Measurements from ENCODE around the gene LNX2.
A peak's percentile ranks its signal among the peaks of the same experiment; 100 is the strongest.

LNX2 gene

DNA sequence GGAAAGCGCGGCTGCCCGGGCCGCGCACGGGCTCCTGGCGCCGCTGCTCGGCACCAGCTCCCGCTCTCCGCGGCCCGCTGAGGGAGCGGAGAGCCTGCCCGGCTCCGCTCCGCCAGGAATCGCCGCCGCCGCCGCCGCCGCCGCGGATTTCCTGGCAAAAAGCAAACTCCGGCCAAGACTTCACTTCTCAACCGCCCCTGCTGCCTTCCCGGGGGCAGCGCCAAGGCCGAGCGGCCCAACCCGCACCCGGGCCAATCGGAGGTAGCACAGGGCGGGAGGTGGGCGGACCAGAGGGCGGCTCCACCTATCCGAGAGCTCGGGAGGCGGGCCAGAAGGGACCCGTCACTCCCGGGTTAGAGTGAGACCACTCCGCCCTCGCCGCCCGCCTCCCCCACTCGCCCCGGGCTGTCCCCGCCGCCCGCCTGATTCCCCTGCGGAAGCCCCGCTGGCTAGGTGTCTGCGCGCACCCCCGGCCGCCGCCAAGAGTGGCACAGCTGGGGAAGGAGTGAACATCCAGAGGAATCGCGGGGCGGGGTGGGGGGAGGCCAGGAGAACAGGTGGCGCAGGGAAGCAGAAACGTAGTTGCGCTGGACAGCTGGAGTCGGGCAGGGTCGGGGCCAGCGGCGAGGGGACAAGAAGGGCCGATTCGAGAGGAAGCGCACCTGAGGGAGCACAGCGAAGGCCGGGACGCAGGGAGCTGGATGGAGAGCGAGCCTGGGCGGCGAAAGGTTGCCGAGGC, at the start of gene LNX2:
Gene LNX2, minus strand, starts transcription at position 153 of the 739 bp plus-strand sequence. CDS start 38,826 bp downstream, outside the sequence.
- Mint-ChIP-seq H3K36me3 (ENCODE audit: low read depth) (peaks cover 41% of the 10 kb centered on the region), H3K27ac (peak within 1 kb of the TSS; percentile 87), H3K4me1 (ENCODE audit: low read depth) (peaks cover 65% of the 10 kb centered on the region)

DNA sequence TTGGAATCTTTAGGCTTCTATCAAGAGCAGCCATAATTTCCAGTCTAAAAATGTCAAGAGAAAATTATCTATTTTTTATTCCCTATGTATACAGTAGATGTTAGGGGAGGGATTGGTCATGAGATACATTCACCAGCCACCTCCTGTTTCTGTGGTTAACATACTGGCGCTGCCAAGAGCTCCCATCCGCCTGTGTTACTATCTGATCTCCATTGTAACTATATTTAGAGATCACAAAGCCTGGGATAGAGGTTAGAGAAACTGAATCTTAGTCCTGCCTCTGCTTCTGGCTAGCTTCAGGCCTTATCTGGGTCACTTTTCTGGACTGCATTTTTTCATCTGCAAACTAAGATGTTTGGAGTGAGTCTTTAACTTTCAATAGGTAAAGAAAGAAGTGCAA, 47.6 kb upstream of the LNX2 start:
- Mint-ChIP-seq H3K4me1 (ENCODE audit: low read depth) (no peaks in the 10 kb centered on the region), H3K4me3 (no peak overlapping the region), H3K9me3 (no peaks in the 10 kb centered on the region), H3K27ac (no peak overlapping the region), H3K27me3 (no peaks in the 10 kb centered on the region), H3K36me3 (ENCODE audit: low read depth) (peaks cover 23% of the 10 kb centered on the region)
- intact Hi-C loops (cut with micrococcal nuclease) = no loop called here

More for the DNA sequence above, at the start of gene LNX2:
- intact Hi-C loops (cut with micrococcal nuclease) = loop anchor here (2.0 to 5.0 kb wide), 2 partner anchors 196 to 1037 kb away; partner anchors contain the start of genes GTF3A and POMP
- Mint-ChIP-seq H3K9me3 (no peaks in the 10 kb centered on the region), H3K27me3 (no peaks in the 10 kb centered on the region), H3K4me3 (peak within 1 kb of the TSS; percentile 86)

DNA sequence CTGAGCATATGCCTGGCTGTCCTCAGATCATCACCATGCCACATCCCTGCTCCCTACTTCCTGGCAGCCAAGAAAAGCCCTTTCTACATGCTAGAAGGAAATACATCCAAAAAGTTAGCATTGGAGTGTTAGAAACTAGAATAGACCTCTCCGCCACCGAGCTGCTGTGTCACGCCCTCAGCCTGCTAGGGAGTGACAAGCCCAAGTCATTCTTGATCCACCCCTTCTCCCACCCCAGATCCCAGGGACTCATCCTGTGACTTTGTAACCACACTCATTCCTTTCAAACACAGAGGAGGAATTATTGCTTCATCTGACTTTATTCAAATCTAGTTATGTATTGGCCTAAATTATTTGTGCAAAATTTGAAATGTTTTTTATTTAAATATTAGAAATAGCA, 46.6 kb upstream of the LNX2 start:
- peaks cover 23% of the 10 kb centered on the region for H3K36me3 Mint-ChIP-seq (ENCODE audit: low read depth)
- H3K4me1 Mint-ChIP-seq (ENCODE audit: low read depth) = no peaks in the 10 kb centered on the region
- no peaks in the 10 kb centered on the region for H3K27me3 Mint-ChIP-seq
- intact Hi-C loops (cut with micrococcal nuclease) = no loop called here
- no peak overlapping the region for H3K4me3 Mint-ChIP-seq
- H3K27ac Mint-ChIP-seq = no peak overlapping the region
- no peaks in the 10 kb centered on the region for H3K9me3 Mint-ChIP-seq

DNA sequence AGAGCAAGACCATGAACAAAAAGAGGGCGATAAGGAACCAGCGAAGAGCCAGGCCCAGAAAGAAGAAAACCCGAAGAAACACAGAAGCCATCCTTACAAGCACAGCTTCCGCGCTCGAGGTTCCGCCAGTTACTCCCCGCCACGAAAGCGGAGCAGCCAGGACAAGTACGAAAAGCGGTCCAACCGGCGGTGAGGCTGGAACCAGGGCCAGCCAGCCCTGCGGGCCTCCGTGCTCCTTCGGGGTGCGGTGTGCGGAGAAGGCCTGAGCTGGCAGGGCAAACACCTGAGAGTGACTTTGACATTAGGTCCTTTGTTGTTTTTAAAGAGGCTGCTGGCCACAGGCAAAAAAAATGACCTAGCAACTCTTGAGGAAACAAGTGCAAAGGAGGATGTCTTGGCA, 45.4 kb upstream of the LNX2 start:
- intact Hi-C loops (cut with micrococcal nuclease) = no loop called here
- no peak overlapping the region for H3K4me3 Mint-ChIP-seq
- H3K36me3 Mint-ChIP-seq (ENCODE audit: low read depth) = peaks cover 25% of the 10 kb centered on the region
- H3K27ac Mint-ChIP-seq = no peak overlapping the region
- no peaks in the 10 kb centered on the region for H3K9me3 Mint-ChIP-seq
- no peaks in the 10 kb centered on the region for H3K4me1 Mint-ChIP-seq (ENCODE audit: low read depth)
- no peaks in the 10 kb centered on the region for H3K27me3 Mint-ChIP-seq

DNA sequence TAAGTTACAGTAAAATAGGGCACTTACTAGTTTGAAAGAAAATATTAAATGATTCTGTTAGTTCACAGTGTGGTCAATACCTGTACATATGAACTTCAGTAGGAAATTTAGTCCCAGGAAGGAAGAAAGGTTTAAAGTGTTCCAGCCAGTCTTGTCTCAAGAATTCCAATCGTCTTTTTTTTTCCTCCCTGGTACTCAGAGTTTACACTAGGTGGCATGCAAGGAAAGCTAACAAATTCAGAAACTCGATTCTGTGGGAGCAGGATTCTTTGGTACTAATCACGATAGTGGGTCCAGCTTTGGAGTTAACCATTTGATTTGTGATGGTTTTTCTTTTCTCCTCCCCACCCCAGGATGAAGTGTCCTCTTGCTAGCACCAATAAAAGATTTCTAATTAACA, 45.0 kb upstream of the LNX2 start:
- H3K27me3 Mint-ChIP-seq = no peaks in the 10 kb centered on the region
- peaks cover 29% of the 10 kb centered on the region for H3K36me3 Mint-ChIP-seq (ENCODE audit: low read depth)
- H3K4me3 Mint-ChIP-seq = no peak overlapping the region
- no peaks in the 10 kb centered on the region for H3K4me1 Mint-ChIP-seq (ENCODE audit: low read depth)
- H3K27ac Mint-ChIP-seq = no peak overlapping the region
- no peaks in the 10 kb centered on the region for H3K9me3 Mint-ChIP-seq
- intact Hi-C loops (cut with micrococcal nuclease) = no loop called here

DNA sequence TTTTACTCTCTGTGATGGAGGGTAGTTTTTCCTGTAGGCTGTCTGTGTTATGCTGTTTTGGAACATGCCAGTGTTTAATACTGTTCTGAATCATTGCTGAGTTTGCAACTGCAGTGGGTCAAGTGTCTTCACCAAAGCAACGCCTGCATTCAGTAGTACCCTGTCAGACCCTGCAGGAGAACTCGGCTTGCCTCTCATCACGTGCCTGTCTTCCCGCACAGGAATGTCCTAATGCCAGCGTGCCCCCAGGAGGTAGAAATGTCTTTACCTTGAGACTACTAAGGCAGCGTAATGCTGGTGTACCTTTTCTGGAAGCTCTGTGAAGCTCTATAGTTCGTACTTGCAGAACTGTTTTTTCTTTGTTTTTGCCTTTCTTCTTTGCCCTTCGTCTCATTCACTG, 43.6 kb upstream of the LNX2 start:
- H3K4me3 Mint-ChIP-seq = no peak overlapping the region
- peaks cover 38% of the 10 kb centered on the region for H3K36me3 Mint-ChIP-seq (ENCODE audit: low read depth)
- no peaks in the 10 kb centered on the region for H3K4me1 Mint-ChIP-seq (ENCODE audit: low read depth)
- no peaks in the 10 kb centered on the region for H3K27me3 Mint-ChIP-seq
- H3K27ac Mint-ChIP-seq = no peak overlapping the region
- H3K9me3 Mint-ChIP-seq = no peaks in the 10 kb centered on the region
- intact Hi-C loops (cut with micrococcal nuclease) = no loop called here

DNA sequence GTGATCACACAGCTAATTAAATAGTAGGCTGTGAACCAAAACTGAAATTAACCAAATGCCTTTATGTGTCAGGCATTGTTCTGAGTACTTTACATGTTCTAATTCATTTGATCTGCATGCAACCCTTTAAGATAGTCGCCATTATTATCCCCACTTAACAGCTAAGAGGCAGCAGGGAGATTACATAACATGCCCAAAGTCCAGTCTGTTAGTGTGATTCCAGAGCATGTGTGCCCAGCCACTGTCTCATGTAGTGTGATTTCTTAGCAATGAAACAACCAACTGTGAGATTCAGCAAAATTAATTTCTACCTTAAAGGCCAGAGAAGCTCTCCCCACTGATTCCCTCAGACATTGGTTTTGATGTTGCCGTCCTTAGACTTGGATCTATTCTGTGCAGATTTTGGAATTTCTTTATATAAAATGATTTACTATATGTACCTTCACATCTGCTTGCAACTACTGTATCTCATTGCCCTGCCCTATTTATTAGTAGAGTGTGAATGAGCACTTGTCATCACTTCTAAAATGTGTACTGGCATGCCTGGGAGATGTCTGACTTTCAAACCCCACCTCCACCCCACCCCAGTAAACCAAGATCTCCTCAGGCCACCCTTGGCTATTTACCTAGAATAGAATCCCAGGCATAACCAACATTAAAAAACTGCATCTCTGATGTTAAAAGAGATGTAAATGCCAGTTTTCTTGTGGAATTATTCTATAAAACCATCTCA, 42.6 kb upstream of the LNX2 start:
- H3K4me1 Mint-ChIP-seq (ENCODE audit: low read depth) = no peaks in the 10 kb centered on the region
- intact Hi-C loops (cut with micrococcal nuclease) = no loop called here

DNA sequence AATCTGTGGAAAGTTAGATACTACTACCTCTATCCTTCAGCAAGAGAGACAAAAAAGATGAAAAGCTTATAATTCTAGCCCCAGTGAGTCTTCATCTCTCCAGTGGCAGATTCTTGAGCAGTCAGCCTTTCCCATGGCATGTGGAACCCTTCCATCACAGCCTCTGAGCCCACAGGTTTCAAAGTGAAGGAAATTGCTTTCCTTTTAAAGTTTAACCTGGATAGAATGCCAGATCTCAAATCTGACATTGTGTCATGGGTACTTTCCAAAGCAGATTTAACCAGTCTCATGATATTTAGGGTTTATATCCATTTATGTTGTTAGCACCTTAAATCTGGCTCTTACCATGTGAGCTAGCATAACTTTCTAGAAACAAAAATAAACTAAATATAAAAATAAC, 40.7 kb upstream of the LNX2 start:
- intact Hi-C loops (cut with micrococcal nuclease) = no loop called here
- peaks cover 32% of the 10 kb centered on the region for H3K36me3 Mint-ChIP-seq (ENCODE audit: low read depth)
- no peak overlapping the region for H3K27ac Mint-ChIP-seq

More for the DNA sequence above, 42.6 kb upstream of the LNX2 start:
- Mint-ChIP-seq H3K4me3 (no peak overlapping the region), H3K9me3 (no peaks in the 10 kb centered on the region), H3K27me3 (no peaks in the 10 kb centered on the region), H3K36me3 (ENCODE audit: low read depth) (peaks cover 38% of the 10 kb centered on the region), H3K27ac (no peak overlapping the region)

DNA sequence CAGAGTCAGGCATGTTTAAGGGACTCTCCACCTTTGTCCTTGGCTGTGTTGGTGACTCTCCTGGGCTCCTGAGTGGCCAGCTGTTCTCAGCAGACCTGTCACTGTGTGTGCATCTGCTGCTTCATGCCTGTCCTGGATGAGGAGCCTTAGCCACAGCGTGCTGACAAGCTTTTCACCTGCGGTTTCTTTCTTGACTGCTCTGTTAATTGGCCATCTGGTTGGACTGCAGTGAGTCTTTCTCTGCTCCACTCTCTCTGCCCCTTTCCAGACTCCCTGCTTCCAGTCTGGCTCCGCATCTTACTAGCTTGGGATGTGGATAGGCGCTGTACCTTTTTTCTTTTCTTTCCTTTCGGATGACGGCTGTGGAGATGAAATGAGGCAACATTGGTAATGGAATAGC, 40.2 kb upstream of the LNX2 start:
- intact Hi-C loops (cut with micrococcal nuclease) = no loop called here
- H3K27me3 Mint-ChIP-seq = no peaks in the 10 kb centered on the region
- H3K36me3 Mint-ChIP-seq (ENCODE audit: low read depth) = peaks cover 27% of the 10 kb centered on the region
- no peaks in the 10 kb centered on the region for H3K9me3 Mint-ChIP-seq
- H3K4me1 Mint-ChIP-seq (ENCODE audit: low read depth) = no peaks in the 10 kb centered on the region
- no peak overlapping the region for H3K27ac Mint-ChIP-seq
- H3K4me3 Mint-ChIP-seq = no peak overlapping the region

More for the DNA sequence above, 40.7 kb upstream of the LNX2 start:
- Mint-ChIP-seq H3K4me1 (ENCODE audit: low read depth) (no peaks in the 10 kb centered on the region), H3K27me3 (no peaks in the 10 kb centered on the region), H3K4me3 (no peak overlapping the region), H3K9me3 (no peaks in the 10 kb centered on the region)

DNA sequence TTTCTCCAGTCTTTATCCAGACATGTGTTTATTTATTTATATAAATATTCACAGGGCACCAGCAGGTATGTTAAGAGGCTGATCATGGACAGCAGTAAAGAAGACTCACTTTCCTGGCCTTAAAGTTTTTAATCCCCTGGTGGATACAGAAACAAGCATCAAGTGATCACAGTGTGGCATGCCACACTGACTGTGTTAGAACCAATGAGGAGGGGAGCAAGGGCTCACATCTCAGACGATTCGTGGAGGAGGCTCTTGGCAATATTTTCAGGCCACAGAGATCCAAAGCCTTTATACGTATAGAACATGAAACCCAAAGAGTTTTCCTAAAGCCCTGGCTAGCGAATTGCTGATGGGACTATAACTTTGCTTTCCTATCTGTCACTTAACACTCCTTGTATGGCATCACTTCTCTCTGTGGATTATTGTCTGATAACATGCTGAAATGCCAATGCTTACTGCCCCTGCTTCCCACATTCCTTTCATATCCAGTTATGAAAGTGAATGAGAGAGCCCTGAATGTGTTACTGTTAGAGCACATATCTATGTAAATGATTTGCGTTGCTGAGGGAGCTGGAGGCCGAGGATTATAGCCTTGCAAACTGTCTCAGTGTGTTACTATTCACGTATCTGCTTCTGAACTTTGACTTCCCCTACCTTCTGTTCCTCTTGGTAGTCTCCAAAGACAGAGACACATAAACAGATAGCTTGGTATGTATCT, 39.0 kb upstream of the LNX2 start:
- intact Hi-C loops (cut with micrococcal nuclease) = no loop called here
- Mint-ChIP-seq H3K9me3 (no peaks in the 10 kb centered on the region), H3K4me3 (no peak overlapping the region), H3K4me1 (ENCODE audit: low read depth) (no peaks in the 10 kb centered on the region), H3K27ac (no peak overlapping the region), H3K36me3 (ENCODE audit: low read depth) (peaks cover 29% of the 10 kb centered on the region), H3K27me3 (no peaks in the 10 kb centered on the region)

DNA sequence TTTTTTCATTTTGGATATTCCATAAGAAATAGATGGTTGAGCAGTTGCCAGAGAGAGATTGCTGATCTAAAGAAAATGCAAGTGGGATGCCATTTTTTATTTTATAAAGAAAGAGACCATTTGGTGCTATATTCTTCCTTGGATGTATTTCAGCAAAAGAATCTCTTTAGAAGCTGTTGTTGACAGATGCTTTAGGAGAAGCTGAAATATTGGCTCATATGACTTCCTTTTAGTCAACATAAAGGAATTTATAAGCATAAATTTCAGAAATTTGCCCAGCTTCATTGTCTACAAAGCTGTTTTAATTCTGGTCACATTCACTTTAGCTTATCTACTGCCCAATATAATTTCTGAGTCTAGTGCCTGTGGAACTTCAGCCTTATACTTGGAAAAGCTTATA, 38.2 kb upstream of the LNX2 start:
- intact Hi-C loops (cut with micrococcal nuclease) = no loop called here
- Mint-ChIP-seq H3K4me3 (no peak overlapping the region), H3K4me1 (ENCODE audit: low read depth) (no peaks in the 10 kb centered on the region), H3K36me3 (ENCODE audit: low read depth) (peaks cover 29% of the 10 kb centered on the region), H3K27me3 (no peaks in the 10 kb centered on the region), H3K9me3 (no peaks in the 10 kb centered on the region), H3K27ac (no peak overlapping the region)

DNA sequence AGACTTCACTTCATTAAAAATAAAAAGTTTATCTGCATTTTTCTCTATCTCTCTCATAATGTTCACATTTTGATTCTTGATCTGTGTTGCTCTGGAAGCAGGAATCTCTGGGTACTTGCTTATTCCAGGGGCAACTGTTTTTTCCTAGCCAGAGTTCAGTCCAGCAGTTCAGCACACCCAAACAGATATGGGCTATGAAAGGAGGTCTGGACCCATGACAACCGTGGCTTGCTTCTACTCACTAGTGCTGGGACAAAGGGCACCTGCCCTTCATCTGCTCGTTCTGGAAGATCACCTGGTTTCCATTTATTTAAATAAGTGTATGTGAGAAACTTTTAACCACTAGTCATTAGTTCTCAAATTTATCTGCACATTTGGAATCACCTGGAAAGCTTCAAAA, 37.4 kb upstream of the LNX2 start:
- H3K27me3 Mint-ChIP-seq = no peaks in the 10 kb centered on the region
- intact Hi-C loops (cut with micrococcal nuclease) = no loop called here
- H3K4me3 Mint-ChIP-seq = no peak overlapping the region
- H3K4me1 Mint-ChIP-seq (ENCODE audit: low read depth) = no peaks in the 10 kb centered on the region
- H3K9me3 Mint-ChIP-seq = no peaks in the 10 kb centered on the region
- H3K27ac Mint-ChIP-seq = no peak overlapping the region
- peaks cover 35% of the 10 kb centered on the region for H3K36me3 Mint-ChIP-seq (ENCODE audit: low read depth)

DNA sequence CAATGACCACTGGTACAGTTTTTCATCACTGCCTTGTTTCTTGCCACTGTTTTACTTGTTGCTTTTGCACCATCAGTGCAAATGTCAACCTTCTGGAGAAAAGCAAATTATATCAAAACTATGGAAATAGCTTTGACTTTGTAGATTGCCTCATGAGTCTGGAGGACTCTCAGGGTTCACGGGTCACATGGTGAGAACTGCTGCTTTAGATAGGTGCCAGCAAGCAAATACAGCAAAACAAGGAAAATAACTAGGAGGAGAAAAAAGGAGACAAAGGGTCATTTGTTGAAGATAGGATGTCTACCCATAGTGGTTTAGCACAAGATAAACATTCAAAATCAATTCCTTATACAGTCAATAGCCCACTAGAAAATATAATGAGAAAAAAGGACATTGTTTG, 34.5 kb upstream of the LNX2 start:
- Mint-ChIP-seq H3K27ac (no peak overlapping the region), H3K4me1 (ENCODE audit: low read depth) (no peaks in the 10 kb centered on the region), H3K4me3 (no peak overlapping the region), H3K27me3 (no peaks in the 10 kb centered on the region), H3K9me3 (peaks cover 7% of the 10 kb centered on the region), H3K36me3 (ENCODE audit: low read depth) (peaks cover 47% of the 10 kb centered on the region)
- intact Hi-C loops (cut with micrococcal nuclease) = no loop called here

DNA sequence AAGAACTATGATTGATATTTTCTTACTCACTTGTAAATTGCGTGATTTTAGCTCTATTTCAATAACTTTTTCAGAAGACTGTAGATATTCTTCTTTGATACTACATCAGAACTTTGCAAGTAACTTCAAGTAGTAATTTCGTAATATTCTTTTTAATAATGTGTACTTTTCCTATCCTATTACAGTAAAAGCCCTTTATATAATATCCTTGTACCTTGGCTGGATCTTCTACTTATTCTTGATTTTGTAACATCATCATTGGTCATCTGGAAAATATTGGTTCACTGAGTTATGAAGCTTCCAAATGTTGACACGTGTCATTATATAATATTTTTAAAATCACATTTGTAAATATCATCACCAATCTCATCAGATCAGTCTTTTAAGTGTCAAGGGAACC, 33.7 kb upstream of the LNX2 start:
- Mint-ChIP-seq H3K9me3 (peaks cover 14% of the 10 kb centered on the region), H3K4me3 (no peak overlapping the region), H3K36me3 (ENCODE audit: low read depth) (peaks cover 48% of the 10 kb centered on the region), H3K27ac (no peak overlapping the region), H3K27me3 (no peaks in the 10 kb centered on the region), H3K4me1 (ENCODE audit: low read depth) (no peaks in the 10 kb centered on the region)
- intact Hi-C loops (cut with micrococcal nuclease) = no loop called here

All from dendritic cell treated with granulocyte-macrophage colony-stimulating factor and Interleukin-4, amounts not matched to agents 40 ng/mL and 50 ng/mL, for 4 days (primary cell).